ENCODE data around the gene PRR5L. TPM values are rescaled to one million over a fixed set of nuclear protein-coding genes. Genes with fewer than 3 reads are reported as not detected.

Gene PRR5L
- polyA plus RNA-seq, 3 donors, result 3.5 to 16.0 (median 7.4) TPM

GRCh38 chr11:36438126-36438525, 142.0 kb downstream of the PRR5L start:
- no peaks in the 10 kb centered on the region for H4K20me1 ChIP-seq (ENCODE audit: insufficient read depth, low read length)
- TF ChIP-seq CTCF (IDR thresholded peaks at IDR 0.05), result no peak
- Mint-ChIP-seq H3K36me3 (peaks cover 18 to 20% of the 10 kb centered on the region in 2 donors), H3K4me3 (no peak overlapping the region), H3K27me3 (ENCODE audit: low read depth in 3 of 3) (peaks cover 0 to 4% (median 3%) of the 10 kb centered on the region in 3 donors), H3K4me1 (peaks cover 6% of the 10 kb centered on the region), H3K9me3 (no peaks in the 10 kb centered on the region), H3K27ac (no peak overlapping the region)
- no peak overlapping the region for H3K4me3 ChIP-seq (replicated peaks in 1 of 3; ENCODE audit: low read depth in 2 of 3, low read length in 3 of 3)
- H3K36me3 ChIP-seq (replicated peaks in 1 of 2; ENCODE audit: control insufficient read depth in 1 of 2, insufficient read depth in 2 of 2, low read length in 2 of 2), result no peaks in the 10 kb centered on the region
- intact Hi-C loops (cut with micrococcal nuclease), result no loop called here
- H3K27ac ChIP-seq (ENCODE audit: low read depth in 1 of 2, low read length in 2 of 2), result no peak overlapping the region
- no peaks in the 10 kb centered on the region for H3K9me3 ChIP-seq (replicated peaks in 1 of 2; ENCODE audit: control insufficient read depth in 1 of 2, insufficient read depth in 1 of 2, low read length in 2 of 2)
- DNase-seq, result no peak
- H3K4me1 ChIP-seq (ENCODE audit: control insufficient read depth in 1 of 2, insufficient read depth in 2 of 2, low read length in 2 of 2), result no peaks in the 10 kb centered on the region
- H3K9ac ChIP-seq (ENCODE audit: insufficient read depth, low read length, poor library complexity, severe bottlenecking), result no peak overlapping the region
- H2AFZ ChIP-seq (ENCODE audit: insufficient read depth, low read depth, low read length, poor library complexity, severe bottlenecking), result no peak overlapping the region
- no peaks in the 10 kb centered on the region for H3K79me2 ChIP-seq (ENCODE audit: insufficient read depth, low read length)
- no CpG with 5 or more reads among the region's 5 CpGs for WGBS (ENCODE audit: insufficient coverage)
- no peak overlapping the region for H3K4me2 ChIP-seq (replicated peaks; ENCODE audit: extremely low read depth, low read length, poor library complexity, severe bottlenecking)
- no peaks in the 10 kb centered on the region for H3K27me3 ChIP-seq (ENCODE audit: control insufficient read depth in 2 of 2, insufficient read depth in 2 of 2, low read length in 2 of 2)

- WGBS (ENCODE audit: insufficient coverage), result no CpG with 5 or more reads among the region's 2 CpGs
- Mint-ChIP-seq H3K4me1 (peaks cover 12% of the 10 kb centered on the region), H3K27ac (no peak overlapping the region)
Measured at GRCh38 chr11:36441610-36442208, 145.6 kb downstream of the PRR5L start.

More at GRCh38 chr11:36441610-36442208, 145.6 kb downstream of the PRR5L start:
- H3K4me3 ChIP-seq (replicated peaks in 1 of 3; ENCODE audit: low read depth in 2 of 3, low read length in 3 of 3), result no peak overlapping the region
- H3K4me1 ChIP-seq (ENCODE audit: control insufficient read depth in 1 of 2, insufficient read depth in 2 of 2, low read length in 2 of 2), result peaks cover 0 to 6% of the 10 kb centered on the region in 2 donors
- H3K9me3 ChIP-seq (replicated peaks in 1 of 2; ENCODE audit: control insufficient read depth in 1 of 2, insufficient read depth in 1 of 2, low read length in 2 of 2), result no peaks in the 10 kb centered on the region
- H3K36me3 ChIP-seq (replicated peaks in 1 of 2; ENCODE audit: control insufficient read depth in 1 of 2, insufficient read depth in 2 of 2, low read length in 2 of 2), result no peaks in the 10 kb centered on the region
- H3K79me2 ChIP-seq (ENCODE audit: insufficient read depth, low read length), result no peaks in the 10 kb centered on the region
- Mint-ChIP-seq H3K4me3 (no peak overlapping the region), H3K36me3 (peaks cover 17 to 26% of the 10 kb centered on the region in 2 donors), H3K27me3 (ENCODE audit: low read depth in 3 of 3) (peaks cover 0 to 3% (median 3%) of the 10 kb centered on the region in 3 donors), H3K9me3 (no peaks in the 10 kb centered on the region)
- DNase-seq, result no peak
- intact Hi-C loops (cut with micrococcal nuclease), result no loop called here
- no peaks in the 10 kb centered on the region for H4K20me1 ChIP-seq (ENCODE audit: insufficient read depth, low read length)
- no peaks in the 10 kb centered on the region for H3K27me3 ChIP-seq (ENCODE audit: control insufficient read depth in 2 of 2, insufficient read depth in 2 of 2, low read length in 2 of 2)
- no peak overlapping the region for H3K27ac ChIP-seq (ENCODE audit: low read depth in 1 of 2, low read length in 2 of 2)
- H3K9ac ChIP-seq (ENCODE audit: insufficient read depth, low read length, poor library complexity, severe bottlenecking), result no peak overlapping the region
- H3K4me2 ChIP-seq (replicated peaks; ENCODE audit: extremely low read depth, low read length, poor library complexity, severe bottlenecking), result no peak overlapping the region
- TF ChIP-seq CTCF (IDR thresholded peaks at IDR 0.05), result no peak
- H2AFZ ChIP-seq (ENCODE audit: insufficient read depth, low read depth, low read length, poor library complexity, severe bottlenecking), result no peak overlapping the region

Data from CD14-positive monocyte (primary cell).